NCI-H524 treated with DMSO at 0.1 percent for 48 hours (cell line): ENCODE data around the gene ZDHHC11.
A peak's percentile ranks its signal among the peaks of the same experiment; 100 is the strongest.
"Not testable (repeated sequence)": the region's sequence is repeated elsewhere in the genome, so short reads cannot be mapped to it uniquely, and the experiment has no call there.

ENCODE experiments used
- DNase-seq: peaks from one replicate; lab custom pipeline; 2025; lab: John Stamatoyannopoulos, UW

ZDHHC11 gene

DNA sequence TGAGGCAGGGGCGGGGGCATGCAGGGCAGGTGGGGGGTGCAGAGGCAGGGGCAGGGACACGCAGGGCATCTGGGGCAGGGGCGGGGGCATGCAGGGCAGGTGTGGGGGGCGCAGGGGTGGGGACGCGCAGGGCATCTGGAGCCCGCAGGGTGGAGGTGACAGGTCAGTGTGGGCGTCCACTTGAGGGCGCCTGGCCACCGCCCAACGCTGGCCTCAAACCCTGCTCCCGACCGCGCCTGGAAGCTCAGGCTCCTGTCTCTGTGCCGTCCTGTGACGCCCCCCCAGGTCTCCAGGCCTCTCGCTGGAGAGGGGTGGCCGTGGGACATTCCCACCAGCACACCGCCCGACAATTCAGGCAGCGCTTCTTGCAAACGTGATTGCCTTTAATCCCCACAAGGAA lies 6.9 kb downstream of the ZDHHC11 start:
- DNase-seq: not testable (repeated sequence)

DNA sequence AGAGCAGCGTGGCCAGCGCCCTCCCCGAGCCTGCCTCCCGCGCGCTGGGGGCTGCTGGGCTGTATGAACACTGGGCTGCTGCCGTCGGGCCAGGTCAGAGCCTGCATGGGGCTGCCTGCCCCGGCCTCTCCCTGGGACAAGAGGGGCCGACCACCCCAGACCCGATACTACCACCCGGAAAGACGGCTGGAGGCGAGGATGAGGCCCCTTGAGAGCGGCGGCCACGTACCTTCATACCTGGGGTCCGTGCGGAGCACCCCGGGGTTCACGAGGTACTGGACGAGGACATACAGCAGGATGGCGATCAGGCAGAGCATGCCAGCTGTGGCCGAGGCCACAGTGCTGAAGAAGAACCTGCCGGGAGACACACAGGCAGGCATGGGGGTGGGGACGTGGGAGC lies 7.4 kb downstream of the ZDHHC11 start:
- not testable (repeated sequence) for DNase-seq

- not testable (repeated sequence) for DNase-seq
Observed at GRCh38 chr5:842402-843221, 8.2 kb downstream of the ZDHHC11 start.

DNA sequence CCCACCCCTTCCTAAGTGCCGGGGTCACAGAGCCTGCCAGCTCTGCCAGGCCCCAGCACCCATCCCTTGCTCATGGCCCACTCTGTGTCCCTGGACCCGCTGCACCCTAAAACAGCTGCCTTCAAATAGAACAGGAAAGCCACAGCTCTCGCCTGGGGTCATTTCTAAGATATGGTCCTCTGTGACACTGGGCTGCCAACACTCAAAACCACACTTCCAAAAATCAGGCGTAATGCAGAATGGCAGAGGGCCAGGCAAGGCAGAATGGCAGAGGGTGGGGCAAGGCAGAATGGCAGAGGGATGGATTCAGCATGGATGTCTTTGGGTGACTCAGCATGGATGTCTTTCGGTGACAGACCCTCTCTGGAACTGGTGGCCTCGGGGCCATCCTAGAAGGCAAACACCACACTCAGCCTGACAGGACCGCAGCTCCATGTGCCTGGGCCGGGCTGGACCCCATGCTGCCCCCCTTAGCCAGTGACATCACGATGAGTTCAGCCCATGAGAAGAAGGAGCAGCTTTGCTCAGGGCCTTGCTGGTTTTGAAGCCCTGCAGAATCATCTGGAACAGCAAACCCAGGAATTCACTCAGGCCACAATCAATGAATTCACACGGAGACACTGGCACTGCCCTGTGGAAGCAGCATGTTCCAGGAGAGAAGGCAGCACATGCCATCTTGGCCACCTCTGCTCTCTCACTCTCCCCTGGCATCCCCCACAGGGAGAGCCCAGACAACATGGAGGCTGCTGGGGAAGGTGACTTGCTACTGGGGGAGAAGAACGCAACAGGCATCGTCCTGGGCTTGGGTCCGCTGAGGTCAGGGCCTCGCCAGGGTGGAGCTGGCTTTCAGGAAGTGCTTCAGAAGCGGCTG lies 9.0 kb downstream of the ZDHHC11 start:
- DNase-seq: not testable (repeated sequence)

- DNase-seq: not testable (repeated sequence)
Observed at GRCh38 chr5:840974-841435, 9.8 kb downstream of the ZDHHC11 start.

- not testable (repeated sequence) for DNase-seq
Observed at GRCh38 chr5:840118-840973, 10.4 kb downstream of the ZDHHC11 start.

DNA sequence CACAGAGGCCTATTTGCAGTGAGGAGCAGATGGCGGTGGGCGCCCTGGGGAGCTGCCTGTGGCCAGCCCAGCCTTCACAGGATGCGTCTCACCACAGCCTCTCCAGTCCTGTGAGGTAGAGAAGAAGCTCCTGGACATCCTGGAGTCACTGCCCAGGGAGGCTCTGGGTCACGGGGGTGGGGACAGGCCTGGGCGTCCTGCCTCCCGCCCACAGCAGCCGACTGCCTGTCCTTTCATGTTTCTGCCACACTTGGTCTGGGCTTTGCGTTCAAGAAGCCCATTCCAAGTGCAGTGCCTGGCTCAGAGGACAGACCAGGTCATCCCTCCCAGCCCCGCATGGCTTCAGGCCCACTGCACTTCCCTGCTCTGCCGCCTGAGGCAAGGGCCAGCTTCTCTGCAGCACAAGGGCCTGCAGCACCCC lies 12.3 kb downstream of the ZDHHC11 start:
- not testable (repeated sequence) for DNase-seq

GRCh38 chr5:837621-838121 lies 13.1 kb downstream of the ZDHHC11 start:
- DNase-seq: not testable (repeated sequence)

- not testable (repeated sequence) for DNase-seq
Observed at GRCh38 chr5:835933-836612, 14.7 kb downstream of the ZDHHC11 start.

DNA sequence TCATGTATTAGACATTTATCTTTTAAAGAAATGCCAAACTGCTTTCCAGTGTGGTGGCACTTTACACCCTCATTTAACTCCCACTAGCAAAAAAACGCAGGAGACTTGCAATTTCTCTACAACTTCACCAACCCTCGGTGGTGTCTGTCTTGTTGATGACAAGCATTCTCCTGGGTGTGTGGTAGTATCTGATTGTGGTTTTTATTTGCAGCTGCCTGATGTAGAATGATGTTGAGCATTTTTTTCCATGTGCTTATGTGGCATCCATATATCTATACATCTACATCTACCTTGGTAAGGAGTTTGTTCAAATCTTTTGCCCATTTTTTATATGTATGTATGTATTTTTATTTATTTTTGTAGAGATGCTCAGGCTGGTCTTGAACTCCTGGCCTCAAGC lies 16.8 kb downstream of the ZDHHC11 start:
- not testable (repeated sequence) for DNase-seq

DNA sequence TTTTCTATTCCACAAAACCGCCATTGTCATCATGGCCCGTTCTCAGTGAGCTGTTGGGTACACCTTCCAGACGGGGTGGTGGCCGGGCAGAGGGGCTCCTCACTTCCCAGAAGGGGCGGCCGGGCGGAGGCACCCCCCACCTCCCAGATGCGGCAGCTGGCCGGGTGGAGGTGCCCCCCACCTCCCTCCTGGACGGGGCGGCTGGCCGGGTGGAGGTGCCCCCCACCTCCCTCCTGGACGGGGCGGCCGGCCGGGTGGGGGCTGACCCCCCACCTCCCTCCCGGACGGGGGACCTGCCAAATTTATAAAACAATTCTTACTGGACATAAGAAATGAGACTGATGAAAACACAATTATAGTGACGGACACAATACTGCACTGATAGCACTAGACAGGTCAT lies 22.6 kb downstream of the ZDHHC11 start:
- DNase-seq: not testable (repeated sequence)

DNA sequence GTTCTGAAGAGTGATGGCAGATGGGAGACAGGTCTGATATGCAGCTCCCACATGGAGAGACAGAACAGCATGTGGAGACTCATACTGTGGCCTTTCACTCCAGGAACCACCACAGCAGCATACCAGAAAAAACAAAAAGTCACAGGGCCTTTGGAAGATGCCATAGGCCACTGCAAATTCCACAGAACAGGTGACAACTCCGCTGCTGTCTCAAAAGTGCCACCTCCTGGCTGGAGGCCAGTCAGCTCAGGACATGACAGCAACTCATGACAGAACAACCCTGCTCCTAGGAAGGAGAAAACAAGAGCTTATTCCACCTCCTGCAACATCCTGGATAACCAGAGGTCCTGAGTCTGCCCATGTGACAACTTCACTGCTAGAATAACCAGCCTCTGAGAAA lies 25.2 kb downstream of the ZDHHC11 start:
- not testable (repeated sequence) for DNase-seq

DNA sequence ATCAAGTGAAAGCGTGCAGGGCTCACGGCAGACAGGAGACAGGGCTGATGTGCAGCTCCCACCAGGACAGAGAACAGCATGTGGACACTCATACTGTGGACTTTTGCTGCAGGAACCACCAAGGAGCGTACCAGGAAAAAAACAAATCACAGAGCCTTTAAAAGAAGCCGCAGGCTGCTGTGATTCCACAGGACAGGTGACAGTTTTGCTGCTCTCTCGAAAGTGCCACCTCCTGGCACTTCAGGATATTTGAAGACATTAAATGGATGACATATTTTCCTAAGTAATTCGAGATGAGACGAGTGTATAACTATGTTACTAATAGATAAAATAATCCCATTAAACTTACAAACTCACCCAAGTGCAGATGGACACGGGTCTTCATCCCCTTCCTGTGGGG lies 29.3 kb downstream of the ZDHHC11 start:
- DNase-seq: peak; percentile 19

- no peak for DNase-seq
Observed at GRCh38 chr5:820245-820644, 30.5 kb downstream of the ZDHHC11 start.

DNA sequence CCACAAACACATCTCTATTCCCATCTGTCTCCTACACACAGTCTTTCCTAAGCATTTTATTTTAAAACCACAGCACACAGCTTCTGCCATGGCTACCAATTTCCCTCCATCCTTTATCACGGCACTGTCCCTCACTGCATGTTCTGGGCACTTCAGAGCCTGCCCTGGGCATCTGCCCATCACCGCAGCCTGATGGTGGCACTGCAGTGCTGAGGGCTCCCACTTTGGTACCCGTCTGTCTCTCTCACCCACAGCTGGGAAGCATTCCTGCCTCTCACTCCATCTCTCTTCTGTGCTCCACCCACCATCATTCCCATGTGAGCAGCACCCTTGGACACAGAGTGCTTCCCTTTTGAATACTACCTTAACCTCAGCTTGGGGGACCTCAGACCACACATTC lies 31.7 kb downstream of the ZDHHC11 start:
- DNase-seq: no peak

- DNase-seq: peak; percentile 41
Observed at GRCh38 chr5:816176-816575, 34.6 kb downstream of the ZDHHC11 start.

DNA sequence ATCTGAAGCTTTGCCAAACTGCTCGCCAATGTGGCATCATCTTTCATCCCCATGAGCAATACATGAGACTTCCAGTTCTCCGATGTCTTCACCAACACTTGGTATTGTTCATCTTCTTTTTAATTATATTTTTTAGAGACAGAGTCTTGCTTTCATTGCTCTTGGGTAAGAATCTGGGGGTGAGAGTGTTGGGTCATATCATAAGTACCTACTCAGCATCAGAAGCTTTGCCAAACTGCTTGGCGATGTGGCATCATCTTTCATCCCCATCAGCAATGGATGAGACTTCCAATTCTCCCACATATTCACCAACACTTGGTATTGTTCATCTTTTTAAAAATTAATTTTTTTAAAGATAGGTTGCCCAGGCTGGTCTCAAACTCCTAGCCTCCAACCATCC lies 35.3 kb downstream of the ZDHHC11 start:
- DNase-seq: no peak

DNA sequence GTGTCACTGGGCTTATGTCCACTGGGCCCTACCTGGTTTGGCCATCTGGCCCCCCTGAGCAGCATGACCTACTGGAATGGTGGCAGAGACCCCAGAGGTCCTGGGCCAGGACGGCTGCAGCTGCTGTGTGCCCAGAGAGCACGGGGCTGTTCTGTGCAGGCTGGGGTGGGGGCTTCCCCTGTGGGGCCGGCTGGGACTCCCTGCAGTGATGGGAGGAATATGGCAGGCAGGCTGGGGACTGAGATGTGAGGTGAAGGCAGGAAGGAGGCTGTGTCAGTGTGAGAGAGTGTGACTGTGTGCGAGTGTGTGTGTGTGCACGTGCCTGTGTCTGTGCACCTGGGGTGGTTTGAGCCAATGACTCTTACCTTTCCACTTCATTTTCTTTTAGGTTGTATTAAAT lies 37.2 kb downstream of the ZDHHC11 start:
- not testable (repeated sequence) for DNase-seq

- not testable (repeated sequence) for DNase-seq
Observed at GRCh38 chr5:811384-811783, 39.4 kb downstream of the ZDHHC11 start.

GRCh38 chr5:807719-808514 lies 42.9 kb downstream of the ZDHHC11 start:
- not testable (repeated sequence) for DNase-seq
